H1 (cell line): Measurements from ENCODE around the gene PPIL3. TPM values are rescaled to one million over a fixed set of nuclear protein-coding genes. Genes with fewer than 3 reads are reported as not detected.

Source experiments
- GABPA ChIP-seq: IDR thresholded peaks from 2 replicates; pipeline ENCODE4 v1.6.1; 2011; ENCODE audit warnings: mild to moderate bottlenecking, low read length, moderate library complexity, borderline replicate concordance; ENCODE audit not compliant: insufficient read depth
- SIRT6 ChIP-seq: IDR thresholded peaks from one replicate; pipeline ENCODE4 v1.7.1; 2012; ENCODE audit warnings: low read length, inconsistent platforms
- SIX5 ChIP-seq: IDR thresholded peaks from 2 replicates; pipeline ENCODE4 v1.6.1; 2011; ENCODE audit warnings: mild to moderate bottlenecking, low read depth, low read length
- TCF12 ChIP-seq: IDR thresholded peaks from 2 replicates; pipeline ENCODE4 v1.6.1; 2011; ENCODE audit warnings: low read depth, mild to moderate bottlenecking, low read length
- polyA plus RNA-seq, 7 experiments: library from polyadenylated mRNA; depleted of rRNA in 3 of 7; stranded (reverse) in 5 of 7; unstranded in 2 of 7; fragments of >200 nt in 5 of 7; fragments of 200-250 nt in 2 of 7; gene quantifications; 1 replicate in 5 of 7; 2 replicates in 1 of 7; 4 replicates in 1 of 7; pipeline versions ENCODE4 v1.2.1 to v1.2.3, GENCODE V29; 2011 to 2013; ENCODE audit warnings: missing spikeins in 2 of 7, mixed read lengths in 2 of 7
- total RNA-seq: library from RNA; stranded (reverse); fragmentation: NEBNext Ultra II Directional; extraction: Animal tissue kit (Norgen Biotek cat#: 25700); gene quantifications from 2 replicates; pipeline ENCODE4 v1.2.1, GENCODE V29; 2021

PPIL3 gene
- total and polyA plus RNA-seq, 2 of the 8 experiments (the other 6 are each of a cell fraction or from before 2014, with no cell fraction given) = 30.4 to 48.7 TPM

DNA sequence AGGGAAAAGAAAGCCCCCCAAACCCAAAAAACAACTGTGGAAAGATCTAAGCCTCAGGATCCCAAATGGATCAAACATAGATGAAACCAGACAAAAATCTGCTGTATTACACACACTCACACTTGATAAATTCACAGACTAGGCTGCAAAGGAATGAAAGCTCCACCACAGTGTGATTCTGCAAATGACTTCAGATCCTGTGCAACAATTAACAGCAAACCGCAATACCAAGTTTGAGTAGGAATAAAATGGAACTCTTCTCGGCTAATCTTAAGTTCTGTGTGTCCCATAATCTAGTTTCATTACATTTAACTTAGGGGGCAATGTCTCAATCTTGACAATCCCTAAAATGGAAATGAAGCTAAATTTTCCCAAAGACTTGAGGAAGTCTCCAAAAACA lies 36.3 kb downstream of the PPIL3 start (continued):
- TF ChIP-seq SIRT6 (no peak), TCF12 (no peak), GABPA (no peak), SIX5 (no peak)
